ENCODE measurements around the gene RPL36.

The RPL36 gene

GRCh38 chr19:5690125-5690954 lies at the start of gene RPL36:
TSS of gene RPL36 (plus strand) at chr19:5690295. CDS start at chr19:5690508, 213 bp downstream.
- peak; percentile 99 for DNase-seq

GRCh38 chr19:5641171-5641570 lies 48.9 kb upstream of the RPL36 start:
- no peak for DNase-seq

- no peak for DNase-seq
These were observed 47.9 kb upstream of the RPL36 start for GRCh38 chr19:5642204-5642603.

GRCh38 chr19:5643060-5643459 lies 47.0 kb upstream of the RPL36 start:
- DNase-seq, result no peak

- no peak for DNase-seq
These were observed 46.1 kb upstream of the RPL36 start for GRCh38 chr19:5644037-5644436.

GRCh38 chr19:5645409-5645808 lies 44.7 kb upstream of the RPL36 start:
- no peak for DNase-seq

- no peak for DNase-seq
These were observed 43.4 kb upstream of the RPL36 start for GRCh38 chr19:5646703-5647102.

GRCh38 chr19:5648464-5648863 lies 41.6 kb upstream of the RPL36 start:
- DNase-seq, result no peak

GRCh38 chr19:5651361-5651760 lies 38.7 kb upstream of the RPL36 start:
- DNase-seq, result no peak

- no peak for DNase-seq
These were observed 37.8 kb upstream of the RPL36 start for GRCh38 chr19:5652261-5652660.

GRCh38 chr19:5654931-5655330 lies 35.2 kb upstream of the RPL36 start:
- no peak for DNase-seq

GRCh38 chr19:5655412-5655811 lies 34.7 kb upstream of the RPL36 start:
- no peak for DNase-seq

GRCh38 chr19:5661483-5661882 lies 28.6 kb upstream of the RPL36 start:
- no peak for DNase-seq

- DNase-seq, result no peak
These were observed 26.2 kb upstream of the RPL36 start for GRCh38 chr19:5663904-5664303.

GRCh38 chr19:5664515-5664914 lies 25.6 kb upstream of the RPL36 start:
- DNase-seq, result no peak

GRCh38 chr19:5665781-5666513 lies 24.1 kb upstream of the RPL36 start:
- DNase-seq, result no peak

- no peak for DNase-seq
These were observed 23.0 kb upstream of the RPL36 start for GRCh38 chr19:5666921-5667610.

GRCh38 chr19:5667751-5668271 lies 22.3 kb upstream of the RPL36 start:
- no peak for DNase-seq

- DNase-seq, result no peak
These were observed 20.9 kb upstream of the RPL36 start for GRCh38 chr19:5669212-5669611.

- no peak for DNase-seq
These were observed 18.5 kb upstream of the RPL36 start for GRCh38 chr19:5671600-5671999.

- DNase-seq, result no peak
These were observed 17.2 kb upstream of the RPL36 start for GRCh38 chr19:5672708-5673459.

- DNase-seq, result no peak
These were observed 16.3 kb upstream of the RPL36 start for GRCh38 chr19:5673752-5674151.

- DNase-seq, result no peak
These were observed 15.4 kb upstream of the RPL36 start for GRCh38 chr19:5674714-5675113.

Data from CD4-positive, alpha-beta T cell treated with Interleukin-12 subunit alpha and Interleukin-12 subunit beta, for 1 hour (primary cell).